Astrocyte (in vitro differentiated cells and primary cell): ENCODE measurements around the gene AUTS2. TPM values are rescaled to one million over a fixed set of nuclear protein-coding genes. Genes with fewer than 3 reads are reported as not detected.

Source experiments
- DNase-seq: peaks from one replicate; pipeline ENCODE4 v3.0.0-alpha.2; 2010; ENCODE audit warnings: low read depth
- FAIRE-seq: peaks from 2 replicates; lab custom pipeline; 2011; peaks lifted over from hg19 to GRCh38; lab: Jason Lieb, UNC
- H2AFZ ChIP-seq: 2 replicates; pipeline ENCODE4 v1.6.0; 2012; ENCODE audit warnings: low read depth, low read length, inconsistent platforms
- H3K27ac ChIP-seq: 2 replicates; pipeline ENCODE4 v1.5.1; 2011; ENCODE audit warnings: low read depth, low read length, inconsistent platforms
- H3K27me3 ChIP-seq: 2 replicates; pipeline ENCODE4 v1.6.0; 2011; ENCODE audit warnings: low read length, inconsistent platforms; ENCODE audit not compliant: insufficient read depth
- H3K36me3 ChIP-seq: 2 replicates; pipeline ENCODE4 v1.5.1; 2011; ENCODE audit warnings: low read length, inconsistent platforms; ENCODE audit not compliant: insufficient read depth
- H3K4me1 ChIP-seq: 2 replicates; pipeline ENCODE4 v1.5.1; 2011; ENCODE audit warnings: low read length, inconsistent platforms; ENCODE audit not compliant: insufficient read depth
- H3K4me2 ChIP-seq: 2 replicates; pipeline ENCODE4 v1.6.0; 2012; ENCODE audit warnings: low read length, inconsistent platforms
- H3K4me3 ChIP-seq: 2 replicates; pipeline ENCODE4 v1.5.1; 2011; ENCODE audit warnings: low read depth, mild to moderate bottlenecking, low read length, inconsistent platforms; ENCODE audit not compliant: insufficient read depth
- H3K79me2 ChIP-seq: 2 replicates; pipeline ENCODE4 v1.6.0; 2012; ENCODE audit warnings: mild to moderate bottlenecking, low read length, inconsistent platforms; ENCODE audit not compliant: insufficient read depth
- H3K9ac ChIP-seq: 2 replicates; pipeline ENCODE4 v1.6.0; 2012; ENCODE audit warnings: mild to moderate bottlenecking, low read length, inconsistent platforms
- H3K9me3 ChIP-seq: 2 replicates; pipeline ENCODE4 v1.5.1; 2012; ENCODE audit warnings: low read depth, mild to moderate bottlenecking, low read length, inconsistent platforms; ENCODE audit not compliant: insufficient read depth
- H4K20me1 ChIP-seq: 2 replicates; pipeline ENCODE4 v1.6.0; 2012; ENCODE audit warnings: low read length, inconsistent platforms; ENCODE audit not compliant: insufficient read depth
- H3K27ac Mint-ChIP-seq: one replicate; pipeline ENCODE4 v1.8.0; 2021; ENCODE audit warnings: mild to moderate bottlenecking, mixed read lengths; ENCODE audit not compliant: unreplicated experiment
- H3K27me3 Mint-ChIP-seq: one replicate; pipeline ENCODE4 v1.8.0; 2021; ENCODE audit warnings: low read depth, mixed read lengths; ENCODE audit not compliant: unreplicated experiment
- H3K36me3 Mint-ChIP-seq: one replicate; pipeline ENCODE4 v1.8.0; 2021; ENCODE audit warnings: low read depth, mixed read lengths; ENCODE audit not compliant: unreplicated experiment
- H3K4me1 Mint-ChIP-seq: one replicate; pipeline ENCODE4 v1.8.0; 2021; ENCODE audit warnings: low read depth, mixed read lengths; ENCODE audit not compliant: unreplicated experiment
- H3K4me3 Mint-ChIP-seq: one replicate; pipeline ENCODE4 v1.8.0; 2021; ENCODE audit warnings: mild to moderate bottlenecking, moderate library complexity, mixed read lengths; ENCODE audit not compliant: unreplicated experiment
- H3K9me3 Mint-ChIP-seq: one replicate; pipeline ENCODE4 v1.8.0; 2021; ENCODE audit warnings: mild to moderate bottlenecking, mixed read lengths; ENCODE audit not compliant: unreplicated experiment
- EZH2 ChIP-seq: IDR thresholded peaks from 2 replicates; pipeline ENCODE4 v1.6.1; 2012; ENCODE audit warnings: mild to moderate bottlenecking, low read length, inconsistent platforms; ENCODE audit not compliant: insufficient read depth
- total RNA-seq: library from RNA; stranded (reverse); gene quantifications from 2 replicates; pipeline ENCODE4 v1.2.1, GENCODE V29; 2021
- TF ChIP-seq, protein P1 (sequence below): IDR thresholded peaks from 2 replicates; pipeline ENCODE4 v1.5.1; 2011; ENCODE audit warnings: low read depth, mild to moderate bottlenecking, inconsistent platforms, low read length, moderate library complexity; ENCODE audit not compliant: insufficient read depth

The AUTS2 gene
- total RNA-seq, 1 donor from 2014 or later = 73.2 TPM

DNA sequence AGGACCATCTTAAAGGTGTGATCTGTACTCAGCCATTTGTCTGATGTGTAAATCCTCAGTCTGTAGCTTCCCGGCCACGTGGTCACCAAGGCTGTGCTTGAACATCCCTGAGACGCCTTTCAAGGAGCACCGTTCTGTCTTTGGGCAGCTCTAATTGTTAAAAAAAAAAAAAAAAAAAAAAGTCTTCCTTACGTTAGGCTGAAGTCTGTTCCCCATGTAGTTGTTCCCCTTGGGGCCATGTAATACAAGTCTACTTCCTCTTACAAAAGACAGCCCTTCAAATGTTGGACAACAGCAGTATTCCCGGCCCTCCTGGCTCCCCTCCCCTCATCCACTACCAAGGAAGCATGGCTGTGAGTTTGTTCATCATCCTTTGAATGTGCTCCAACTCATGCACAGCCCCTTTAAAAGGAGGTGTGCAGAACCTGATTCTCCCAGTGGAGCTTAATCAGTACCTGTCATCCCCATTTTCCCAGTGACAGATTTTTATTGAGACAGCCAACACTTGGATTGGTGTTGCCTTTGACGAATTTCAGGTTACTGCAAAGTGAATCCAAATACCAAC, 1141.5 kb downstream of the AUTS2 start:
- H3K27me3 ChIP-seq = no peaks in the 10 kb centered on the region
- peaks cover 73% of the 10 kb centered on the region for H3K79me2 ChIP-seq
- H3K27ac Mint-ChIP-seq = peak overlapping the region; percentile 42
- no peaks in the 10 kb centered on the region for H3K36me3 ChIP-seq
- DNase-seq (no peak), FAIRE-seq (no peak)
- H3K9me3 Mint-ChIP-seq = no peaks in the 10 kb centered on the region
- no peak overlapping the region for H2AFZ ChIP-seq
- peaks cover 77% of the 10 kb centered on the region for H4K20me1 ChIP-seq
- no peak overlapping the region for H3K27ac ChIP-seq
- H3K9ac ChIP-seq = no peak overlapping the region
- H3K36me3 Mint-ChIP-seq = peaks cover 5% of the 10 kb centered on the region
- H3K4me3 Mint-ChIP-seq = no peak overlapping the region
- H3K4me1 ChIP-seq = peaks cover 12% of the 10 kb centered on the region
- TF ChIP-seq, protein P1, sequence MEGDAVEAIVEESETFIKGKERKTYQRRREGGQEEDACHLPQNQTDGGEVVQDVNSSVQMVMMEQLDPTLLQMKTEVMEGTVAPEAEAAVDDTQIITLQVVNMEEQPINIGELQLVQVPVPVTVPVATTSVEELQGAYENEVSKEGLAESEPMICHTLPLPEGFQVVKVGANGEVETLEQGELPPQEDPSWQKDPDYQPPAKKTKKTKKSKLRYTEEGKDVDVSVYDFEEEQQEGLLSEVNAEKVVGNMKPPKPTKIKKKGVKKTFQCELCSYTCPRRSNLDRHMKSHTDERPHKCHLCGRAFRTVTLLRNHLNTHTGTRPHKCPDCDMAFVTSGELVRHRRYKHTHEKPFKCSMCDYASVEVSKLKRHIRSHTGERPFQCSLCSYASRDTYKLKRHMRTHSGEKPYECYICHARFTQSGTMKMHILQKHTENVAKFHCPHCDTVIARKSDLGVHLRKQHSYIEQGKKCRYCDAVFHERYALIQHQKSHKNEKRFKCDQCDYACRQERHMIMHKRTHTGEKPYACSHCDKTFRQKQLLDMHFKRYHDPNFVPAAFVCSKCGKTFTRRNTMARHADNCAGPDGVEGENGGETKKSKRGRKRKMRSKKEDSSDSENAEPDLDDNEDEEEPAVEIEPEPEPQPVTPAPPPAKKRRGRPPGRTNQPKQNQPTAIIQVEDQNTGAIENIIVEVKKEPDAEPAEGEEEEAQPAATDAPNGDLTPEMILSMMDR = no peak
- TF ChIP-seq EZH2 = no peak
- no peaks in the 10 kb centered on the region for H3K9me3 ChIP-seq
- no peak overlapping the region for H3K4me3 ChIP-seq
- no peaks in the 10 kb centered on the region for H3K27me3 Mint-ChIP-seq
- H3K4me1 Mint-ChIP-seq = peaks cover 44% of the 10 kb centered on the region
- H3K4me2 ChIP-seq = no peak overlapping the region

DNA sequence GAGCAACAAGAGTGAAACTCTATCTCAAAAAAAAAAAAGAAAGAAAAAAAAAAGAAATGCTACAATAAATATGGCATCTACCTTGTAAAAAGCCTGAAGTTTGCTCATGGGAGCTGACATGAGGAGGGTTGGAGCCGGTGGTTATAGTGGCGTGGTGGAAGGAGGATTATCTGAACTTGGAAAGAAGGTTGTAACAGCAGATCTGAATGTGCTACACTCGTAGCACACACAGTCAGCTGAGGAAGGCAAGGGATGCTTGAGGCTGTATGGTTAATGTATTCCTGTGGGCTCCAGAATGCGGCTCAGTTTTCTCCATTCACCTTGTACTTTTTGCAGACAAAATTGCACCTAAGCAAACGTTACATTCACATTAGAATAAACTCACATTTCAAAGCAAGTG, 1143.4 kb downstream of the AUTS2 start:
- Mint-ChIP-seq H3K4me1 (peaks cover 28% of the 10 kb centered on the region), H3K27me3 (no peaks in the 10 kb centered on the region), H3K27ac (no peak overlapping the region), H3K4me3 (no peak overlapping the region), H3K9me3 (no peaks in the 10 kb centered on the region), H3K36me3 (peaks cover 3% of the 10 kb centered on the region)
- Histone ChIP-seq H3K9me3 (no peaks in the 10 kb centered on the region), H3K4me3 (no peak overlapping the region), H3K9ac (no peak overlapping the region), H3K27me3 (no peaks in the 10 kb centered on the region), H3K36me3 (no peaks in the 10 kb centered on the region), H4K20me1 (peaks cover 76% of the 10 kb centered on the region), H3K4me2 (no peak overlapping the region), H3K27ac (no peak overlapping the region), H3K4me1 (no peaks in the 10 kb centered on the region), H2AFZ (no peak overlapping the region), H3K79me2 (peaks cover 72% of the 10 kb centered on the region)
- TF ChIP-seq EZH2 = no peak
- TF ChIP-seq, protein P1 = no peak
- DNase-seq = no peak
- FAIRE-seq = no peak

DNA sequence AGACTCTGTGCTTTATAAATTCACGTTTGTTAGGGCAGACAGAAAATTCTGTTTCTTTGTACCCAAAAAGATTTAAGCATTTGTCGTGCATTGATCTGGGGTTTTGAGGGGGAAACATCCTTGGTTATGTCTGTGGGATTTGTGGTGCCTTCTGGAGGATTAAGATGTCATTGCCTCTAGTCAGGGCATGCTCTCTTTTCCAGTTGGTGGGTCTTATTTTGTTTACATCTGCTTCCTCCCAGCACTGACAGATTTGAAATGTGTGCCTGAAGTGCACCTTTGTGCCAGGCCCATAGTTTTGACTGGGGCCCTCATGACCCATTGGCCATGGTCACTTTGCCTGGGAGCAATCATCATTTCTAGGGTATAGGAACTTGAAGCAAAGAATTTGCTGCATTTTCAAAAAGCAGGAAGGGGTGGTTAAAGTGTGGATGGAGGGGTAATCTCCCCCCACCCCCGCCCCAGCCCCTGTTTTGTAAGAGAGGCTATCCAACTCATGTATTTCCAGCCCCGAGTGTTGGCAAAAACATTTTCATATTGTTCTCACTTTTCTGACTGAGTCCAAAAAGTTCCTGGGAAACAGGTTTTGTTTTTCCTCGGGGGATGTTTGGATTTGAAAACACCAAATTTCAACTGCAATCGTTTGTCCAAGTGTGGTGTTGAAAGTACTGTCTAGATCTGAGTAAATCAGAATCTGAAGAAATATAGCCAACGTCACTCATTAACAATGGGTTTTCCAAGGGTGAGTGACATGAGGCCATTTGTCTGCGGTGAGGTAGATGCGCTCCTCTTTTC, 1145.5 kb downstream of the AUTS2 start:
- H3K4me3 ChIP-seq = no peak overlapping the region
- no peaks in the 10 kb centered on the region for H3K27me3 Mint-ChIP-seq
- peaks cover 3% of the 10 kb centered on the region for H3K36me3 Mint-ChIP-seq
- H4K20me1 ChIP-seq = peaks cover 69% of the 10 kb centered on the region
- H3K4me3 Mint-ChIP-seq = no peak overlapping the region
- peaks cover 78% of the 10 kb centered on the region for H3K79me2 ChIP-seq
- no peak overlapping the region for H3K27ac Mint-ChIP-seq
- no peak overlapping the region for H3K4me2 ChIP-seq
- H3K4me1 Mint-ChIP-seq = peaks cover 12% of the 10 kb centered on the region
- H2AFZ ChIP-seq = no peak overlapping the region
- H3K27ac ChIP-seq = no peak overlapping the region
- no peaks in the 10 kb centered on the region for H3K27me3 ChIP-seq
- TF ChIP-seq EZH2 = no peak
- TF ChIP-seq, protein P1 = no peak
- H3K9me3 Mint-ChIP-seq = no peaks in the 10 kb centered on the region
- DNase-seq (no peak), FAIRE-seq (no peak)
- no peaks in the 10 kb centered on the region for H3K4me1 ChIP-seq
- H3K36me3 ChIP-seq = no peaks in the 10 kb centered on the region
- H3K9ac ChIP-seq = no peak overlapping the region
- no peaks in the 10 kb centered on the region for H3K9me3 ChIP-seq
